Hematopoietic multipotent progenitor cell (in vitro differentiated cells): ENCODE results near the gene GMEB2. TPM values are rescaled to one million over a fixed set of nuclear protein-coding genes. Genes with fewer than 3 reads are reported as not detected.

Experiments
- total RNA-seq: library from RNA; depleted of rRNA; stranded (reverse); fragments of >200 nt; gene quantifications from one replicate; pipeline ENCODE4 v1.2.3, GENCODE V29; 2012

The GMEB2 gene
- total RNA-seq, 1 donor = 11.8 TPM

Other genes with a start within 250 kb of the GMEB2 start
- 0.27 TPM for gene KCNQ2, start 154.4 kb downstream of the GMEB2 start, total RNA-seq
- 0.27 TPM for gene EEF1A2, start 128.0 kb downstream of the GMEB2 start, total RNA-seq
- 87.3 TPM for gene PPDPF, start 106.3 kb downstream of the GMEB2 start, total RNA-seq
- under 0.01 TPM for gene PTK6, start 89.7 kb downstream of the GMEB2 start, total RNA-seq
- gene SRMS, start 79.4 kb downstream of the GMEB2 start, total RNA-seq = not detected
- gene FNDC11, start 72.9 kb downstream of the GMEB2 start, total RNA-seq = 1.3 TPM
- gene HELZ2, start 52.9 kb downstream of the GMEB2 start, total RNA-seq = 69.7 TPM
- gene STMN3, start 26.3 kb upstream of the GMEB2 start, total RNA-seq = 97.2 TPM
- 13.5 TPM for gene RTEL1, start 31.2 kb upstream of the GMEB2 start, total RNA-seq
- gene TNFRSF6B, start 69.6 kb upstream of the GMEB2 start, total RNA-seq = 0.54 TPM
- gene ARFRP1, start 80.9 kb upstream of the GMEB2 start, total RNA-seq = 52.0 TPM
- 33.4 TPM for gene ZGPAT, start 80.9 kb upstream of the GMEB2 start, total RNA-seq
- 15.6 TPM for gene LIME1, start 109.6 kb upstream of the GMEB2 start, total RNA-seq
- gene SLC2A4RG, start 112.7 kb upstream of the GMEB2 start, total RNA-seq = 14.3 TPM
- 36.4 TPM for gene ZBTB46, start 204.2 kb upstream of the GMEB2 start, total RNA-seq
- gene ABHD16B, start 234.4 kb upstream of the GMEB2 start, total RNA-seq = 0.27 TPM
- gene TPD52L2, start 238.2 kb upstream of the GMEB2 start, total RNA-seq = 47.7 TPM